Activated CD4-positive, CD25-positive, alpha-beta regulatory T cell treated with anti-CD3 and anti-CD28 coated beads, Interleukin-2, amount 50 U/mL, for 16 hours (primary cell): ENCODE measurements around the gene LRRC47.

ENCODE experiments used
- DNase-seq: peaks from one replicate; pipeline ENCODE4 v3.0.0-alpha.2; 2020; ENCODE audit warnings: low read depth, low spot score

LRRC47 gene

GRCh38 chr1:3733883-3734589, 62.3 kb downstream of the LRRC47 start:
- DNase-seq: no peak

DNA sequence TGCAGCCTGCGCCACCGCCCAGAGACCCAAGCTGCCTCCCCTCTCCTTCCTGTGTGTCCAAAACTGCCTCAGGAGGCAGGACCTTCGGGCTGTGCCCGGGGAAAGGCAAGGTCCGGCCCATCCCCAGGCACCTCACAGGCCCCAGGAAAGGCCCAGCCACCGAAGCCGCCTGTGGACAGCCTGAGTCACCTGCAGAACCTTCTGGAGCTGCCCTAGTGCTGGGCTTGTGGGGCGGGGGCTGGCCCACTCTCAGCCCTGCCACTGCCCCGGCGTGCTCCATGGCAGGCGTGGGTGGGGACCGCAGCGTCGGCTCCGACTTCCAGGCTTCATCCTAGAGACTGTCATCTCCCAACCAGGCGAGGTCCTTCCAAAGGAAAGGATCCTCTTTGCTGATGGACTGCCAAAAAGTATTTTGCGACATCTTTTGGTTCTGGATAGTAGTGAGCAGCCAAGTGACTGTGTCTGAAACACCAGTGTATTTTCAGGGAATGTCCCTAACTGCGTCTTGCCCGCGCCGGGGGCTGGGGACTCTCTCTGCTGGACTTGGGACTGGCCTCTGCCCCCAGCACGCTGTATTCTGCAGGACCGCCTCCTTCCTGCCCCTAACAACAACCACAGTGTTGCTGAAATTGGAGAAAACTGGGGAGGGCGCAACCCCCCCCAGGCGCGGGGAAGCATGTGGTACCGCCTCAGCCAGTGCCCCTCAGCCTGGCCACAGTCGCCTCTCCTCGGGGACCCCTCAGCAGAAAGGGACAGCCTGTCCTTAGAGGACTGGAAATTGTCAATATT, 63.0 kb downstream of the LRRC47 start:
- no peak for DNase-seq

- no peak for DNase-seq
These were observed 63.7 kb downstream of the LRRC47 start for GRCh38 chr1:3732434-3733093.

- DNase-seq: no peak
These were observed 64.5 kb downstream of the LRRC47 start for GRCh38 chr1:3731583-3732433.

DNA sequence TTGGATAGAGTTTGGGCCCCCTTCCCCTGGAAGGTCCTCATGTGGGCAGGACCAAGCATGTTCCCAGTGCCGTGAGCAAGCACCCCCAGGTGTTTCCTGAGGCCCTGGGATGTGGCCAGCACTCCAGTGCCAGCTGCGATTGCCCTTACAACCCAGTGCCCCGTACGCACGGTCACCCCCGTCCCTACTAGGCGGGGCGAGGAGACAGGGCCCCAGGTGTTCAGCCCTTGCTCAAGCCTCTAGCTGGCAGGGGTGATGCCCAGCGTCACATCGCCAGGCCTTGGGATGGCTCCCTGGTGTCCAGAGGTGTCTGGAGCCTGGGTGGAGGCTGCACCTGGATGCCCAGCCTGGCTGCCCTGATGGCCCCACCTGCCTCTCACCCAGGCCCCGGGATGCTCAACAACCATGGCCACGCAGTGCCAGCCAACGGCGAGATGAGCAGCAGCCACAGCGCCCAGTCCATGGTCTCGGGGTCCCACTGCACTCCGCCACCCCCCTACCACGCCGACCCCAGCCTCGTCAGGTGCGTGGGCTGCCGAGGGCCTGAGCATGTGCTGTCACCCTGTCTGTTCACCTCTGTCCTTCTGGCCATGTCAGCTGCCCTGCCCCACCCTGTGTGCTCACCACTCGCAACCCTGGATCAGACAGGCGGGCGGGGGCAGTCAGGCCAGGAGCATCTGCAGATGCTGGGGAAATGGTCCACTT, 65.6 kb downstream of the LRRC47 start:
- no peak for DNase-seq

GRCh38 chr1:3729594-3730542, 66.4 kb downstream of the LRRC47 start:
- DNase-seq: no peak
